Stimulated activated CD8-positive, alpha-beta memory T cell treated with anti-CD3 and anti-CD28 coated beads, Interleukin-2, amount 100 ng/mL, for 48 hours (primary cell): ENCODE data around the gene PIP5K1C.

Experiments
- DNase-seq, 2 donors: peaks; one replicate each; pipeline ENCODE4 v3.0.0-alpha.2; 2020; ENCODE audit warnings: low read depth in 2 of 2

The PIP5K1C gene, protein sequence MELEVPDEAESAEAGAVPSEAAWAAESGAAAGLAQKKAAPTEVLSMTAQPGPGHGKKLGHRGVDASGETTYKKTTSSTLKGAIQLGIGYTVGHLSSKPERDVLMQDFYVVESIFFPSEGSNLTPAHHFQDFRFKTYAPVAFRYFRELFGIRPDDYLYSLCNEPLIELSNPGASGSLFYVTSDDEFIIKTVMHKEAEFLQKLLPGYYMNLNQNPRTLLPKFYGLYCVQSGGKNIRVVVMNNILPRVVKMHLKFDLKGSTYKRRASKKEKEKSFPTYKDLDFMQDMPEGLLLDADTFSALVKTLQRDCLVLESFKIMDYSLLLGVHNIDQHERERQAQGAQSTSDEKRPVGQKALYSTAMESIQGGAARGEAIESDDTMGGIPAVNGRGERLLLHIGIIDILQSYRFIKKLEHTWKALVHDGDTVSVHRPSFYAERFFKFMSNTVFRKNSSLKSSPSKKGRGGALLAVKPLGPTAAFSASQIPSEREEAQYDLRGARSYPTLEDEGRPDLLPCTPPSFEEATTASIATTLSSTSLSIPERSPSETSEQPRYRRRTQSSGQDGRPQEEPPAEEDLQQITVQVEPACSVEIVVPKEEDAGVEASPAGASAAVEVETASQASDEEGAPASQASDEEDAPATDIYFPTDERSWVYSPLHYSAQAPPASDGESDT

GRCh38 chr19:3700242-3701032 lies at the start of gene PIP5K1C:
Gene PIP5K1C (minus strand): TSS chr19:3700468. CDS start chr19:3700390, 78 bp downstream.
- DNase-seq, result peak; percentile 91 to 94

GRCh38 chr19:3748965-3749364 lies 48.7 kb upstream of the PIP5K1C start:
- no peak for DNase-seq

DNA sequence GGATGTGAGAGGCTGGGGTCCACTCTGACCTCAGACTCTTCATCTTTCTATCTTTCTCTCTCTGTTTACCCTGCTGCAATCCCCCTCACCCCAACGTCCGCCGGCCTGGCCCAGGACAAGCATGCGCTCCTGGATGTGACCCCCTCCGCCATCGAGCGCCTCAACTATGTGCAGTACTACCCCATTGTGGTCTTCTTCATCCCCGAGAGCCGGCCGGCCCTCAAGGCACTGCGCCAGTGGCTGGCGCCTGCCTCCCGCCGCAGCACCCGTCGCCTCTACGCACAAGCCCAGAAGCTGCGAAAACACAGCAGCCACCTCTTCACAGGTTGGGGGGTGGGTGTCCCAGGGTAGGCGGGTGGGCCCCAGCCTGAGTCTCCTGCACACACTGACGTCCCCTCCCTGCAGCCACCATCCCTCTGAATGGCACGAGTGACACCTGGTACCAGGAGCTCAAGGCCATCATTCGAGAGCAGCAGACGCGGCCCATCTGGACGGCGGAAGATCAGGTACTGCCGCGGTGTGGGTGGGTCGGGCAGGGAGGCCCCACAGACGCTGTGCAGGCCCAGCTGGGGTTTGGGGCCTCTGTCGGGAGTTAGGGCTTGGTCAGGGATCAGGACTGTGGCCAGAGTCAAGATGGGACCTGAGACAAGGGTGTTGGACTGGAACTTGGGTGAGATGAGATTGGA lies 46.2 kb upstream of the PIP5K1C start:
- no peak for DNase-seq

DNA sequence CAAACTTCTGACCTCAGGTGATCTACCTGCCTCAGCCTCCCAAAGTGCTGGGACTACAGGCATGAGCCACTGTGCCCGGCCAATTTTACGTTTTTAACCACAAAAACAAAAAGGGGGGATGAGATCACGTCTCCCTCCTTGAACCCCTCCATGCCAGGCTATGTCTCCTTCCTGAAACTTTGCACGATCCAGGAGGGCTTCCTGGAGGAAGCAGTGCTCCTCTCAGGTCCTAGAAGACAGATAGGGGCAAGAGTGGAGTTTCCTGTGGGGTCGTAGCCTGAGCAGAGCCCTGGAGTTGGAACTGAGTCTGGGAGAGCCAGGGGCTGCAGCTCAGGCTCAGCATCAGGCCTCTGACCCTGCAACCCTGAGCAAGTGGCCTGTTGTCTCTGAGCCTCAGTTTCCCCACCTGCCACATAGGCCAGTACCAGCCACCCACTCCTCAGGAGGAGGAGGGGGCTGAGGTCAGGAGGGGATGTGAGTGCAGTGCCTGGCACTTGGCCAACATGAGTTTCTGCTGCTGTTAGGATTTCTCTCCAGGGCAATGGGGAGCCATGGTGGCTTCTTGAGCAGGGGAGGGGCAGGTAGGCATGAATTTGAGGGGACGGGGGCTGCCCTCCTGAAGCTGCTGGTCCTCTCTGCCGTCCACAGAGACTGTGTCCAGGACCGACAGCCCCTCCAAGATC lies 45.2 kb upstream of the PIP5K1C start:
- no peak for DNase-seq

GRCh38 chr19:3743486-3743885 lies 43.2 kb upstream of the PIP5K1C start:
- DNase-seq, result no peak

DNA sequence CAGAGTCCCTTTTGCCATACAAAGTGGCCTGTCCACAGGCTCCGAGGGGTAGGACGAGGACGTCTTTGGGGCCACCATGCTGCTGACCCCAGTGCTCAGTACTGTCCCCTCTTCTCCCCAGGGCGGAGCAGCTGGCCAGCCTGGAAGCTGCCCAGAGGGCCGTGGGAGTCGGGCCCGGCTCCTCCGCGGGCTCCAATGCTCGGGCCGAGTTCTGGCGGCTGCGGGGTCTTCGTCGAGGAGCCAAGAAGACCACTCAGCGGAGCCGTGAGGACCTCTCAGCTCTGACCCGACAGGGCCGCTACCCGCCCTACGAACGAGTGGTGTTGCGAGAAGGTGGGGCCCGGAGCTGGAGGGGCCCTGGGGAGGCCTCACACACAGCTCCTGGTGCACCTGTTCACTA lies 40.2 kb upstream of the PIP5K1C start:
- no peak for DNase-seq

DNA sequence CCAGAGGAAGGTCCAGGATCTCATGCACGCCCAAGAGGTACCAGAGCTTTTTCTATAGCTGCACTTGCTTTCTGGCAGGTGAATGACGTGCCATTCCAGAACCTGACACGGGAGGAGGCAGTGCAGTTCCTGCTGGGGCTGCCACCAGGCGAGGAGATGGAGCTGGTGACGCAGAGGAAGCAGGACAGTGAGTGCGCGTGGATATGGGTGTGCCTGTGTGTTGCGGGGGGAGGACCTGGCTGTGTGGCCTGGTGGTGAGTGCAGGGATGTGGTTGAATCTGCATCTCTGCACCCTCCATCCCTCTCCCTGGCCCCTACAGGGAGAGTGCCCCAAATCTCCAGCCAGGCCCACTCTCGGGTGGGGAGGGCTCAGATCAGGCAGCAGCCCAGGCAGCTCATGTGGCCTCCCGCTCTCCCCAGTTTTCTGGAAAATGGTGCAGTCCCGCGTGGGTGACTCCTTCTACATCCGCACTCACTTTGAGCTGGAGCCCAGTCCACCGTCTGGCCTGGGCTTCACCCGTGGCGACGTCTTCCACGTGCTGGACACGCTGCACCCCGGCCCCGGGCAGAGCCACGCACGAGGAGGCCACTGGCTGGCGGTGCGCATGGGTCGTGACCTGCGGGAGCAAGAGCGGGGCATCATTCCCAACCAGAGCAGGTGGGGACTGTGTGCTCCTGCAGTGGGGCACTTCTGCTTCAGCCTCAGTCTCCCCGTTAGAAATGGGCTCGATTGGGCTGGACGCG lies 38.4 kb upstream of the PIP5K1C start:
- no peak for DNase-seq

DNA sequence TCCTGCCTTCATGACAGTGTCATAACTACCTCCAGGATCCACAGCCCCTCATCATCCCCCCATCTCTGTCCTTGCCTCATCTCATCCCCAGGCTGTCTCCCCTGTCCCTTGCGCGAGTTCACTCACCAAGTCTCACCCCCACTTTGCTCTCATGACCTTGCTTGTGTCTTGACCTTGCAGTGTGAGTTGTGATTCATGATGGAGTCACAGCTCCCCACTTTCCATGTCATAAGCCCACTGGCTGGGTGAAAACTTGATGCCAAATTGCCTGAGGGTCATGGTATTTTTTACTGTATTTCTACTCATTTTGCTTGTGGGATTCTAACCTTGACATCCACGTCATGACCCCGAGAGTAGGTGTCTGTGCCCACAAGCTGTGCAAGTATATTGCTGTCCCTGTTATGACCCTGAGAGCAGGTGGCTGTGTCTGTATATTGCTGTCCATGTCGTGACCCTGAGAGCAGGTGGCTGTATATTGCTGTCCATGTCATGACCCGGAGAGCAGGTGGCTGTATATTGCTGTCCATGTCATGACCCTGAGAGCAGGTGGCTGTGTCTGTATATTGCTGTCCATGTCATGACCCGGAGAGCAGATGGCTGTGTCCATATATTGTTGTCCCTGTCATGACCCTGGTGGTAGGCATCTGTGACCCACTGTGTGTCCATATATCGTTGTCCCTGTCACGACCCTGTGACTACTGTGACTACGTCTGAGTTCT lies 37.4 kb upstream of the PIP5K1C start:
- DNase-seq, result no peak

DNA sequence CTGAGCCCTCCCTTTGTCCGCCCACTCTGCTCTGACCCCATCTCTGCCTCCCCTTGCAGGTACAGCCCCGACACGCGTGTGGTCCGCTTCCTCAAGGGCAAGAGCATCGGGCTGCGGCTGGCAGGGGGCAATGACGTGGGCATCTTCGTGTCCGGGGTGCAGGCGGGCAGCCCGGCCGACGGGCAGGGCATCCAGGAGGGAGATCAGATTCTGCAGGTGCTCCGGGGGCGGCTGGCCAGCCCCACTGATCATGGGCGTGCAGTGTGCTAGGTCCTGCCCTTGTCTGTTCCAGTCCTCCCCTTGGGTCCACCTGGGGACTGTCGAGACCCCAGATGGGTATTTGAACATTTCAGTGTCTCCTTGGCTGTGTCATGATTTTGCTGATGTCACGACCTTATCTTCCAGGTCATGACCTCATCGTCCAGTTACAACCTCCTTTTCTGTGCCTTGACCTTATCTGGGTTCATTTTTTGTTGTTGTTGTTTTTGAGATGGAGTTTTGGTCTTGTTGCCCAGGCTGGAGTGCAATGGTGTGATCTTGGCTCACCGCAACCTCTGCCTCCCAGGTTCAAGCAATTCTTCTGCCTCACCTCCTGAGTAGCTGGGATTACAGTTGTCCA lies 35.9 kb upstream of the PIP5K1C start:
- DNase-seq, result no peak

- no peak for DNase-seq
Measured at GRCh38 chr19:3734310-3734600, 34.0 kb upstream of the PIP5K1C start.

- no peak for DNase-seq
Measured at GRCh38 chr19:3733549-3734309, 33.5 kb upstream of the PIP5K1C start.

DNA sequence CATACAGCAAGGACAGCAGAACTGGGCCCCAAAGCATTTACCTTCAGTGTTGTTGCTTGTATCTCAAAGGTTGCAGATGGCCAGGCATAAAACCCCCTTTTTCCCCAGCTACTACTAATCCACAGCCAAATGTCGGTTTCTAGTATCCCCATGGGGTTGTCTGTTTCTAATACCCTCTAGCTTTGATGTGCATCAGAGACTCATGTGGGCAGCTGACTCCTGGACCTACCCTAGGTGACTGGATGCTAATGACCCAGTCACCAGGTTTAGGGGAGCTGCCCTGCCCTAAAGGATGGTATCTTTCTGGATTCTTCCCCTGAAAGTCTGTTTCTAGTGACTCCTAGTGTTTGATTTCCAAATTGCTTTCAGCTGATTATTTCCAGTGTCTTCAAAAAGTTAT lies 31.8 kb upstream of the PIP5K1C start:
- DNase-seq, result no peak

GRCh38 chr19:3730457-3730958 lies 30.2 kb upstream of the PIP5K1C start:
- no peak for DNase-seq

DNA sequence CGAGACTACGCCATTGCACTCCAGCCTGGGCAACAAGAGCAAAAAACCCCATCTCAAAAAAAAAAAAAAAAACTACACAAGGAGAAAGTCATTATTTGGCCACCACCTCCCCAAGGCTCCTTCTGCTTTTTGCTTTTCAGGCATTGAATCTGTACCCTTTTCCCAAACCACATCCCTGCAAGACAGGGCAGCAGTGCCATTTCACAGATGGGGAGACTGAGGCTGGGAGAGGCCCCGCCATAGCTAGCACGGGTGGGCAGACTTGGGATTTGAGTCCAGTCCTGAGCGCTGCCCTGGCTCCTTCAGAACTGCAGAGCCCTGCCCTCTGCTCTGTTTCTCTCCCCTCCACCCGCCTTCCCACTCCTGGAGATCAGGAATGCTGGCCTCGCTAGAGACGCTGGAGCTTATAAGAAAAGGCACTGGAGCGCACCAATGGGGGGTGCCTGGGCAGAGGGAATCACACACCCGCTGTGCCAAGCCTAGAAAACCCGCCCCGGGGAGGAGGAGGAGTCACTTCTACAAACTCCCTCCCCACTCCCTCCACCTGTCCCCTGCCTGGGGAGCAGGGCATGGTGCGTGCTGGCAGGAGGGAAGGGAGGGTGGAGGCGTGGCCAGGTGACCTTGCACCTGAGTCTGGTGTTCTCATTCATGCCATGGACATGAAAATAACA lies 25.5 kb upstream of the PIP5K1C start:
- DNase-seq, result no peak

DNA sequence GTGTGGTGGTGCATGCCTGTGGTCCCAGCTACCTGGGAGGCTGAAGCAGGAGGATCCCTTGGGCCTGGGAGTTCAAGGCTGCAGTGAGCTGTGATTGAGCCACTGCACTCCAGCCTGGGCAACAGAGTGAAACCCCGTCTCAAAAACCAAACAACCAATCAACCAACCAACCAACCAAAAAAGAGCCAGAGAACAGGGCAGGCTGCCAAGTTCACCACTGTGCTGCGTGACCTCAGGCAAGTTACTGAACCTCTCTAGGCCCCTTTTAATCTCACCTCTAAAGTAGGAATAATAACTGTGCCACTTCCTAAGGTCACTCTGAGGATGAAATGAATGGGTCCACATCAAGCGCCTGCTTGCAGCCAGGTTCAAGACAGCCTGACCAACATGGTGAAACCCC lies 24.9 kb upstream of the PIP5K1C start:
- DNase-seq, result no peak

GRCh38 chr19:3723883-3724282 lies 23.6 kb upstream of the PIP5K1C start:
- DNase-seq, result no peak

DNA sequence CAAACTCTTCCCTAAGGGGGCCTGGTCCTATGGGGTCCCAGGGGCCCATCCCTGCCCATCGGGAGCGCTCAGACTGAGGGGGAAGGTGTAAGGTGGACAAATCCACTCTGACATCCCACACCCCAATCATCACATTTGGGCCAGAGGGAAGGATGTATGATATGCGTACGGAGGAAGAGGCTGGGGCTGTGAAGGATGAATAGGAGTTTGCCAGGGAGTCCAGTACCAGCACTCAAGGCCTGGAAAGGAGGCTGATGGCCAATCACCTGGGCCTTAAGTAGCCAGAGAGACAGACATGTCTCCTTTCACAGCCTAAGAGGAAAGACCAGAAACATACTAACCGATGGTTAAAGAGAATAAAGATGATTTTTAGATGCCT lies 22.8 kb upstream of the PIP5K1C start:
- DNase-seq, result no peak

- no peak for DNase-seq
Measured at GRCh38 chr19:3722443-3723109, 22.3 kb upstream of the PIP5K1C start.
